Cardiac muscle cell (in vitro differentiated cells and primary cell): ENCODE measurements around the gene SLC25A38. TPM values are rescaled to one million over a fixed set of nuclear protein-coding genes. Genes with fewer than 3 reads are reported as not detected.

Experiments
- DNase-seq, 2 donors: peaks; one replicate each; pipeline versions ENCODE4 v3.0.0 to v3.0.0-alpha.2; 2010 to 2017; ENCODE audit warnings: low read depth in 1 of 2, low spot score in 1 of 2
- H3K27ac ChIP-seq: fragments of 200-600 bp; sonication (generic); 2 replicates; pipeline ENCODE4 v1.5.1; 2016
- H3K27me3 ChIP-seq: fragments of 200-600 bp; sonication (generic); 2 replicates; pipeline ENCODE4 v1.6.0; 2016; ENCODE audit warnings: control low read depth
- H3K36me3 ChIP-seq: fragments of 200-600 bp; sonication (generic); 2 replicates; pipeline ENCODE4 v1.5.1; 2016; ENCODE audit warnings: control low read depth
- H3K4me1 ChIP-seq: fragments of 200-600 bp; sonication (generic); 2 replicates; pipeline ENCODE4 v1.8.1; 2017; ENCODE audit warnings: low read depth, mild to moderate bottlenecking, mixed run types
- H3K4me3 ChIP-seq: fragments of 200-600 bp; sonication (generic); 2 replicates; pipeline ENCODE4 v1.5.1; 2016; ENCODE audit warnings: mild to moderate bottlenecking
- H3K9me3 ChIP-seq: fragments of 200-600 bp; sonication (generic); 2 replicates; pipeline ENCODE4 v1.5.1; 2017; ENCODE audit warnings: low read depth, mild to moderate bottlenecking, control low read depth
- CTCF ChIP-seq: IDR thresholded peaks from 2 replicates; pipeline ENCODE4 v1.5.1; 2012; ENCODE audit warnings: low read depth, mild to moderate bottlenecking, low read length
- polyA plus RNA-seq: library from polyadenylated mRNA; unstranded; fragments of >200 nt; fragmentation: Nextera tagmentation; extraction: Ambion mirVana; gene quantifications from 2 replicates; pipeline ENCODE4 v1.2.1, GENCODE V29; 2016
- total RNA-seq: library from RNA; depleted of rRNA; stranded (reverse); fragments of >200 nt; gene quantifications from 2 replicates; pipeline ENCODE4 v1.2.3, GENCODE V29; 2016

SLC25A38 gene
- total and polyA plus RNA-seq, 2 experiments from 2014 or later: 21.3 to 29.6 TPM

- peaks cover 12% of the 10 kb centered on the region for H3K4me1 ChIP-seq
- H3K4me3 ChIP-seq: no peak overlapping the region
- peaks cover 43% of the 10 kb centered on the region for H3K36me3 ChIP-seq
These were observed 7.0 kb downstream of the SLC25A38 start for GRCh38 chr3:39390181-39390580.

DNA sequence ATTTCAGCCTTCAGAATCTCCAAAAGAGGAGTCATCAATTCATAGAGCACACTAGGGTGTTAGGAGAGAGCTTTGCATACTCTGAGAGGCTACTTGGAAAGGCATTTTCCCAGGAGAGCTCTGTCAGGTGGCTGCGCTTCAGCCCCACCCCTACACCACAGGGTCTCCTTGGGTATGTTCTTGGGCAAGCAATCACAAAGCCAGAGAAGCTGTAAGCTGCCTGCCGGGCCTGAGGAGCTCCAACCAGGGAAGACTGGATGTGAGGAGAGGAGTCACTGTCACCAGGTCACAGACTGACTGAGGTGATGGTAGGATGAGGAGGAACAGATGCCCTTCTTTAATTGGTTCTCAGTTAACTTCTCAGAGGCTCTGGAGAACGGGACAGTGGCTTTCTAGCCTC is 13.5 kb downstream of the SLC25A38 start:
- TF ChIP-seq CTCF: no peak
- H3K9me3 ChIP-seq: no peaks in the 10 kb centered on the region
- peaks cover 38% of the 10 kb centered on the region for H3K36me3 ChIP-seq
- H3K27ac ChIP-seq: no peak overlapping the region
- no peak overlapping the region for H3K4me3 ChIP-seq
- H3K27me3 ChIP-seq: no peaks in the 10 kb centered on the region
- no peaks in the 10 kb centered on the region for H3K4me1 ChIP-seq
- no peak for DNase-seq

More at GRCh38 chr3:39390181-39390580, 7.0 kb downstream of the SLC25A38 start:
- no peak for TF ChIP-seq CTCF
- Histone ChIP-seq H3K9me3 (no peaks in the 10 kb centered on the region), H3K27ac (no peak overlapping the region), H3K27me3 (no peaks in the 10 kb centered on the region)
- DNase-seq: no peak

GRCh38 chr3:39398700-39399099 is 15.5 kb downstream of the SLC25A38 start:
- Histone ChIP-seq H3K27ac (no peak overlapping the region), H3K36me3 (peaks cover 26% of the 10 kb centered on the region), H3K9me3 (no peaks in the 10 kb centered on the region), H3K27me3 (no peaks in the 10 kb centered on the region), H3K4me1 (no peaks in the 10 kb centered on the region), H3K4me3 (no peak overlapping the region)
- no peak for TF ChIP-seq CTCF
- DNase-seq: no peak

DNA sequence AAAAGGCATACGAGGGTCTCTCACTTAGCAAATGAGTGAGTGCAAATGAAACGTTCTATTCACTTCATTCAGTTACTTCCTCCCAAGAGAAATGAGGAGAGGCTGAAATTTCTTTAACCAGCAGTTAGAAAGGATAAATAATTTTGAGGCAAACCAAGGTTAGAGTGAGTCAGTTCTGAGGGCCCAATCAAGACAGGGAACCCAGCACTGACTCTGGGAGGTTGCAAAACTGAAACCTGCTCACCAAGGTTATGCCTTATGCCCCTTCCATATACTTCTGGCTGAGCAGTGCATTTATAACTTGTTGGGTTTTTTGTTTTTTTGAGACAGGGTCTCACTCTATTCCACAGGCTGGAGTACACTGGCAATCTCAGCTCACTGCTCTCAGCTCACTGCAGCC is 18.8 kb downstream of the SLC25A38 start:
- H3K4me1 ChIP-seq: no peaks in the 10 kb centered on the region
- no peaks in the 10 kb centered on the region for H3K9me3 ChIP-seq
- DNase-seq: no peak
- H3K27ac ChIP-seq: no peak overlapping the region
- no peaks in the 10 kb centered on the region for H3K27me3 ChIP-seq
- no peak for TF ChIP-seq CTCF
- H3K4me3 ChIP-seq: no peak overlapping the region
- H3K36me3 ChIP-seq: peaks cover 5% of the 10 kb centered on the region

DNA sequence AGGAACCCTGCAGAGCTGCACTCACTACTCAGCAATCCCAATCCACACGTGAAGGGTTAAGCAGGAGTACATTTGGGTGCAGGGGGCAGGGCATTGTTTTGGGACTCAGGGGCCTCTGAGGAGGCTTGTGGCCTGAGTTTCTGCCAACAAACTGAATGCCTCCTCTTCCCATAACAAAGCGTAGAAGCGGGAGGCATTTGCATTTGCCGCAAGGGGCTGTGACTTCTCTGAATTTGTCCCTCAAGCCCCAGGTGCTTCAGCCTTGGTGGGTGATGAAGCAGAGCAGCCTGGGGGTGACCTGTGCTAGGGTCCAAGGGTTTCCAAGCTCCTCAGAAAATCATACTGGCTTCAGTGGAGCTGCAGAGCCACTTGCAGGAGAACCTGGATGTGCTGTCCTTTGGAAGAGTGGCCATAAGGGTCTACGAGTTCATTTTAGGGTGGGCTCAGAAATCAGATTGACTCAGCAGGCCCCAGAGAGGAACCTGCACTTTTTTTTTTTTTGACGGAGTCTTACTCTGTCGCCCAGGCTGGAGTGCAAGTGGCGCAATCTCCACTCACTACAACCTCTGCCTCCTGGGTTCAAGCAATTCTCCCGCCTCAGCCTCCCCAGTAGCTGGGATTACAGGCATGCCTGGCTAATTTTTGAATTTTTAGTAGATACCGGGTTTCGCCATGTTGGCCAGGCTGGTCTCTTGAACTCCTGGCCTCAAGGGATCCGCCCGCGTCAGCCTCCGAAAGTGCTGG is 21.9 kb downstream of the SLC25A38 start:
- Histone ChIP-seq H3K9me3 (no peaks in the 10 kb centered on the region), H3K4me1 (peaks cover 6% of the 10 kb centered on the region), H3K27ac (no peak overlapping the region), H3K36me3 (peaks cover 21% of the 10 kb centered on the region), H3K4me3 (peak overlapping the region; percentile 54), H3K27me3 (no peaks in the 10 kb centered on the region)
- no peak for TF ChIP-seq CTCF
- no peak for DNase-seq
